SJSA1 (cell line): Measurements from ENCODE around the gene THBS4. TPM values are rescaled to one million over a fixed set of nuclear protein-coding genes. Genes with fewer than 3 reads are reported as not detected.
A peak's percentile ranks its signal among the peaks of the same experiment; 100 is the strongest.

Experiments
- DNase-seq, 2 experiments: peaks; one replicate each; pipeline ENCODE4 v3.0.0-alpha.2; 2015 to 2020; ENCODE audit warnings: low spot score in 2 of 2, low read depth in 1 of 2
- H3K27ac ChIP-seq: fragments of 250-450 bp; sonication (Bioruptor Pico); 2 replicates; pipeline ENCODE4 v1.5.1; 2020; ENCODE audit warnings: mild to moderate bottlenecking, moderate library complexity
- H3K27me3 ChIP-seq: fragments of 250-450 bp; sonication (Bioruptor Pico); replicated peaks from 2 replicates; pipeline ENCODE4 v1.5.1; 2020; ENCODE audit warnings: mild to moderate bottlenecking, moderate library complexity
- H3K36me3 ChIP-seq: fragments of 250-450 bp; sonication (Bioruptor Pico); 2 replicates; pipeline ENCODE4 v1.5.1; 2020; ENCODE audit warnings: mild to moderate bottlenecking
- H3K4me1 ChIP-seq: fragments of 250-450 bp; sonication (Bioruptor Pico); replicated peaks from 2 replicates; pipeline ENCODE4 v1.6.1; 2021; ENCODE audit warnings: mild to moderate bottlenecking
- H3K4me3 ChIP-seq: fragments of 250-450 bp; sonication (Bioruptor Pico); 2 replicates; pipeline ENCODE4 v1.5.1; 2020; ENCODE audit warnings: mild to moderate bottlenecking
- H3K9me3 ChIP-seq: fragments of 250-450 bp; sonication (Bioruptor Pico); replicated peaks from 2 replicates; pipeline ENCODE4 v1.5.1; 2020; ENCODE audit warnings: mild to moderate bottlenecking
- total RNA-seq: library from RNA; depleted of rRNA; stranded (reverse); fragments of >200 nt; shearing (Covaris generic); gene quantifications from 2 replicates; pipeline ENCODE4 v1.2.3, GENCODE V29; 2014; rRNA removed

Gene THBS4
- total RNA-seq, 1 experiment from 2014 or later, result 0.42 TPM

DNA sequence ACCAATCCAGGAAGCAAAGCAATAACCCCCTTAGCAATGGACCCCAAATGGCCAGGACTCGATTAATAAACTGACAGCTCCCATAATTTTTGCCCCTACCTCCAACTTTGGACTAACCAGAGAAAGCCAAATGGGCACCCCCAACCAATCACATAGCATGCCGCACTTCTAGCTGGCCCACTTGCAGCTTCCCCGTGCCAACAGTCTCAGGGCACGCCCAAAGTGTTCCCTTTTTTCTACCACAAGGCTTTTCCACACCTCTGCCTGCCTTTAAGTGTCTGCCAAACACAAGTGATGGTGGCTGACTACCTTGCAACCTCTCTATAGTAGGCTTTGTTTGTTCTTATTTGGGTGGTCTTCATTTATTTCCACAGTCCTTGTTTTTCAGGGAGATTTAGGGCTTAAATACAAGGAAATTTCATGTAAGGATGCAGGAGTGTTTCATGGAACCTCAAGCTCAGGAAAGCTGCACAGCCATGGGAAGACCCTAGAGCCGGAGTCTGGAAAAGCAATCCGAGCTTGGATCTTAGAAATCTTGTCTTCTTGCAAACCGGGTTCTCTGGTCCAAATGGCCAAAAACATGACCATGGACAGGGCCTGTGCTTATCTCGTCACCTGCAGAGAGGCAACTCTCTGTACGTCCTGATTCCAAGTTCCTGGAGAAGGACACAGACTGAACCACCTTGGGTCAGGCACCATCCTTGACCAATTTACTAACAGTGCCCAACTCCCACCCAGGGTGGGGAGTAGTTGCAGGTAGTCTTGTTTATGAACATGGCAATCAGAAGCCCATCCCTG lies 89.2 kb downstream of the THBS4 start:
- Histone ChIP-seq H3K4me1 (peaks cover 22% of the 10 kb centered on the region), H3K27me3 (no peaks in the 10 kb centered on the region), H3K9me3 (no peaks in the 10 kb centered on the region), H3K27ac (no peak overlapping the region), H3K4me3 (no peak overlapping the region), H3K36me3 (no peaks in the 10 kb centered on the region)
- no peak for DNase-seq

DNA sequence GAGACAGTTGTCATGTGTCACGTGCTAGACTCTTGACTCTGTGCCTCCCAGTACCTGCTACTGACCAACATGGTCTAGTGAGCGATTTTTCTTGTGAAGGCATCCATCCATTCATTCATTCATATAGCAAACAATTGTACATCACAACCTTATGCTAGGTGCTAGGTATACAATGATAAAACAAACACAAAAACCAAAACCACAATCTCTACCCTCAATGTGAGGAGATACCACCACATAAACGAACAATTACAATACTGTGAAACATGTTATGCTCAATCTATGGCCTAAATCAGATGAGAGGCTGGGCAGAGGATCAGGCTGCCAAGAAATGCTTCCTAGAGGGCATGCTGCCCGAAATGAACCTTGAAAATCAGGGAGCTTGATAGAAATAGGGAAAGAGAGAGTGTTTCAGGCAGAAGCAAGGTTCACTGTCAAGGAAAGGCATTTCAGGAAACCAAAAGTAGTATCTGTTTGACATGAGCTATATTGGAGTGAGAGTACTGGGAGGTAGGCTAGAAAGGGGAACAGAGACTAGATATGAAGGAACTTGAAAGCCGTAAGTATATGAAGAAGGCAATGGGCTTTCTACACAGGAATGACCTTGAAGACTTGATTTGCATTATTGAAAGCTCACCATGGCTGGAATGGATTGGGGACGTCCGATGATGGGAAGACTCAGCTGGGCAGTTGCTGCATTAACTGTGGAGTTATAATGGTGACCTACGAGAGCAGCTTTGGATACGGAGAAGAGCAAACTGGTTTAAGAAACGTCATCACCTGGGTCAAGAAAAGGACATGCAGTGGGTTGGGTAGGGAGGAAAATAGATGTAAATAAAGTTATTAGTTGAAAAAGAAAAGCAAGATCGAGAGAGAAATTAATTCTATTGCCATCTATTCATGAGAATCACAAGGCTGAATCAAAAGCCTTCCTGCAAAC lies 90.1 kb downstream of the THBS4 start:
- Histone ChIP-seq H3K27ac (peak overlapping the region; percentile 47), H3K4me1 (peaks cover 22% of the 10 kb centered on the region), H3K27me3 (no peaks in the 10 kb centered on the region), H3K9me3 (no peaks in the 10 kb centered on the region), H3K36me3 (no peaks in the 10 kb centered on the region), H3K4me3 (no peak overlapping the region)
- DNase-seq, result no peak

DNA sequence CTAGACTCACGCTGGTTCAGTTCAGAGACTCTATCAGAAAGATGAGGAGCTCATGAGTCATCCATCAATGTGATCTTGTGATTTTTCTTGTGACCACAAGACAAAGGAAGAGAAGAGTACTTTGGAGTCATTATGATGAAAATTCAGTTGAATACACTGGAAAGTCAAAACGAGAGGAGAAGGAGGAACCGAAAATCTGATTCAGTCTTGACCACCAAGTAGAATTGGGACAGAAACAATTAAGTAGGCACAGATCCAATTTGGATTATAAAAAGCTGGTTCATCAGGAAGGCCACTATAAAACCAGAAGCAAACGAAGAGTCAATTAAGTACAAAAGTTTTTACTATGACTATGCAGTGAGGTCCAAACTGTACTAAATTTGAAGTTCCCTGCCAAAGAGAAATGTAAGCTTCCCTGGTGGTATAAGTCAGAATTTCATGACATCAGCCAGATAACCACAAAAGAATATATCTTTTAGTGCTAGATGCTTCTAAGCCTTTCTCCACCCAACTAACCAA lies 90.9 kb downstream of the THBS4 start:
- Histone ChIP-seq H3K4me3 (no peak overlapping the region), H3K4me1 (peaks cover 22% of the 10 kb centered on the region), H3K36me3 (no peaks in the 10 kb centered on the region), H3K9me3 (no peaks in the 10 kb centered on the region), H3K27ac (peak overlapping the region; percentile 47), H3K27me3 (no peaks in the 10 kb centered on the region)
- DNase-seq, result peak in 1 of 2 experiments; percentile 73

DNA sequence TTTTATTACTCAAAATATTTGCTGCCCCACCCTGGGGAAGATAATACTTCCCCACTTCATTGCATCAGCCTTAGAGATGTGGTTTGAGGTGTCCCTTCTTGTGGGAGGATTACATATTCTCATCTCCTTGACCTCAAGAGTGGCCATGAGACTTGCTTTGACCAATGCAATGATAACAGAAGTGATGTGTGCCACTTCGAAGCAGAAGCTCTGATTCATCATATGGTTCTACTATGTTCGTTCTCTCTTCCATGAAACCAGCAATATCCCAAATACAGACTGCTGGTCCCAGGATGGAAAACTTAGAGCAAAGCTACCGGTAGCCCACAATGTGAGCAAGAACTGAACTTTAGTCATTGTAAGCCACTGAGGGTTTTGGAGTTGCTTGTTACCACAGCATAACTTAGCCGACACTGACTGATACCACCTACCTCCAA lies 92.0 kb downstream of the THBS4 start:
- H3K4me3 ChIP-seq, result no peak overlapping the region
- H3K9me3 ChIP-seq, result no peaks in the 10 kb centered on the region
- peaks cover 22% of the 10 kb centered on the region for H3K4me1 ChIP-seq
- DNase-seq, result no peak
- H3K36me3 ChIP-seq, result no peaks in the 10 kb centered on the region
- no peak overlapping the region for H3K27ac ChIP-seq
- no peaks in the 10 kb centered on the region for H3K27me3 ChIP-seq

DNA sequence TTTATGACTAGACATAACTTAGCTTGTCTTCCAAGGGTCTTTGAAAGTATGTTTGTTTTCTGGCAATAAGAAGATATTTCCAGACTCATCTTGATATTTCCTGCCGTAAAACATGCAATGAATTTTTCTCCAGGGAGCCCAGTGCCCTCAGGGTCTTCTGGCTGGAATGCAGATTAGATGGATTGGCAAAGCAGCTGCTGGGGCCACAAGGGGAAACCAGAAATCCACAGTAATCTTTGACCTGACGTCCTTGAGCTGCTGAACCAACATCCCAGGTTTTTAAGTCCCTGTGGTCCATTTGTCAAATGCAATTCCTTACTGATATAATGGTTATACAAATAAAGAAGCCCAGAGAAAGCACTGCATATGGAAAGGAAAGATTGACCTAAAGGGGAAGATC lies 93.0 kb downstream of the THBS4 start:
- no peak for DNase-seq
- Histone ChIP-seq H3K9me3 (no peaks in the 10 kb centered on the region), H3K27ac (no peak overlapping the region), H3K27me3 (no peaks in the 10 kb centered on the region), H3K36me3 (no peaks in the 10 kb centered on the region), H3K4me1 (peaks cover 22% of the 10 kb centered on the region), H3K4me3 (no peak overlapping the region)

DNA sequence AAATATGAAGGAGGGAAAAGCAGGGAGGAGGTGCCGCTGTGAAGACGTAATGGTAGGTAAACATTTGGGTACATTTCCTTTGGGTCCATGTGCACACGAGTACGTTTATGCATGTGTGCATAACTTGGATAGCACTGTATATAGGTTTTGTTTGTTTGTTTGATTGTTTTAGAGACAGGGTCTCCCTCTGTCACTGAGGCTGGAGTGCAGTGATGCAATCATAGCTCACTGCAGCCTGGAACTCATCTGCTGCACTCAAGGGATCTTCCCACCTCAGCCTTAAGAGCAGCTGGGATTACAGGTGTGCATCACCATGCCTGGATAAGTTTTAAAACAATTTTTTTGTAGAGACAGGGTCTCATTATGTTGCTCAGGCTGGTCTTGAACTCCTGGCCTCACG lies 94.0 kb downstream of the THBS4 start:
- DNase-seq, result no peak
- no peaks in the 10 kb centered on the region for H3K27me3 ChIP-seq
- H3K4me3 ChIP-seq, result no peak overlapping the region
- no peaks in the 10 kb centered on the region for H3K9me3 ChIP-seq
- no peak overlapping the region for H3K27ac ChIP-seq
- H3K36me3 ChIP-seq, result no peaks in the 10 kb centered on the region
- H3K4me1 ChIP-seq, result peaks cover 22% of the 10 kb centered on the region

Other genes with a start within 250 kb of the THBS4 start
- 16.3 and 25.3 TPM in 2 replicates for gene MTX3, start 44.1 kb upstream of the THBS4 start, total RNA-seq
- gene SERINC5, start 220.7 kb downstream of the THBS4 start, total RNA-seq, result 3.0 and 7.0 TPM in 2 replicates